Mesendoderm (in vitro differentiated cells): ENCODE measurements around the gene OR1L4. TPM values are rescaled to one million over a fixed set of nuclear protein-coding genes. Genes with fewer than 3 reads are reported as not detected.

Experiments used
- DNase-seq: peaks from one replicate; pipeline ENCODE4 v3.0.0; 2013
- H2AK5ac ChIP-seq: 2 replicates; pipeline ENCODE4 v1.6.1; 2013; ENCODE audit warnings: low read length, inconsistent platforms
- H2BK120ac ChIP-seq: 2 replicates; pipeline ENCODE4 v1.6.1; 2013; ENCODE audit warnings: low read depth, mild to moderate bottlenecking, low read length, moderate library complexity, mixed read lengths
- H2BK15ac ChIP-seq: replicated peaks from 2 replicates; pipeline ENCODE4 v1.6.1; 2013; ENCODE audit warnings: low read depth, mild to moderate bottlenecking, moderate library complexity
- H2BK5ac ChIP-seq: 2 replicates; pipeline ENCODE4 v1.6.1; 2013; ENCODE audit warnings: low read length, inconsistent platforms
- H3K18ac ChIP-seq: 2 replicates; pipeline ENCODE4 v1.6.1; 2013; ENCODE audit warnings: mild to moderate bottlenecking, low read length, mixed read lengths
- H3K23ac ChIP-seq: one replicate; pipeline ENCODE4 v1.6.1; 2013; ENCODE audit warnings: low read length
- H3K27ac ChIP-seq: 2 replicates; pipeline ENCODE4 v1.5.1; 2013; ENCODE audit warnings: low read depth, mild to moderate bottlenecking, inconsistent platforms, low read length, moderate library complexity
- H3K27me3 ChIP-seq: 2 replicates; pipeline ENCODE4 v1.6.1; 2013; ENCODE audit warnings: low read length, control low read depth, mild to moderate bottlenecking, inconsistent platforms; ENCODE audit not compliant: insufficient read depth, poor library complexity
- H3K36me3 ChIP-seq: 2 replicates; pipeline ENCODE4 v1.6.1; 2013; ENCODE audit warnings: low read length, inconsistent platforms; ENCODE audit not compliant: control insufficient read depth, insufficient read depth
- H3K4ac ChIP-seq: one replicate; pipeline ENCODE4 v1.6.1; 2013; ENCODE audit warnings: low read depth, mild to moderate bottlenecking, low read length, moderate library complexity
- H3K4me1 ChIP-seq: 2 replicates; pipeline ENCODE4 v1.6.1; 2013; ENCODE audit warnings: low read depth, low read length, inconsistent platforms; ENCODE audit not compliant: control insufficient read depth
- H3K4me2 ChIP-seq: 2 replicates; pipeline ENCODE4 v1.6.1; 2013; ENCODE audit warnings: low read length
- H3K4me3 ChIP-seq: 2 replicates; pipeline ENCODE4 v1.5.1; 2013; ENCODE audit warnings: mild to moderate bottlenecking, low read length
- H3K56ac ChIP-seq: one replicate; pipeline ENCODE4 v1.6.1; 2013; ENCODE audit warnings: low read length
- H3K79me1 ChIP-seq: 2 replicates; pipeline ENCODE4 v1.6.1; 2013; ENCODE audit warnings: low read length, inconsistent platforms
- H3K79me2 ChIP-seq: 2 replicates; pipeline ENCODE4 v1.6.1; 2013; ENCODE audit warnings: mild to moderate bottlenecking, low read length; ENCODE audit not compliant: control insufficient read depth, insufficient read depth
- H3K9ac ChIP-seq: 2 replicates; pipeline ENCODE4 v1.6.1; 2013; ENCODE audit warnings: low read length, inconsistent platforms
- H4K5ac ChIP-seq: one replicate; pipeline ENCODE4 v1.6.1; 2013; ENCODE audit warnings: low read length
- H4K8ac ChIP-seq: one replicate; pipeline ENCODE4 v1.6.1; 2013; ENCODE audit warnings: low read depth, mild to moderate bottlenecking, control low read depth, low read length, moderate library complexity
- WGBS: extraction: QIAGEN DNeasy Blood & Tissue Kit; methylation state at CpG from one replicate; pipeline ENCODE4 v1.1.7; 2013; ENCODE audit warnings: low lambda C conversion rate, missing lambda C conversion rate; ENCODE audit not compliant: insufficient coverage; ENCODE audit errors: extremely low coverage; 5-methylcytosine and 5-hydroxymethylcytosine counted together
- polyA plus RNA-seq, 2 experiments: library from polyadenylated mRNA; stranded (reverse); fragments of 200-250 nt; gene quantifications; one replicate each; pipeline ENCODE4 v1.2.3, GENCODE V29; 2013

Gene OR1L4, protein sequence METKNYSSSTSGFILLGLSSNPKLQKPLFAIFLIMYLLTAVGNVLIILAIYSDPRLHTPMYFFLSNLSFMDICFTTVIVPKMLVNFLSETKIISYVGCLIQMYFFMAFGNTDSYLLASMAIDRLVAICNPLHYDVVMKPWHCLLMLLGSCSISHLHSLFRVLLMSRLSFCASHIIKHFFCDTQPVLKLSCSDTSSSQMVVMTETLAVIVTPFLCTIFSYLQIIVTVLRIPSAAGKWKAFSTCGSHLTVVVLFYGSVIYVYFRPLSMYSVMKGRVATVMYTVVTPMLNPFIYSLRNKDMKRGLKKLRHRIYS
- polyA plus RNA-seq (2013, experiment 1 of 2): not detected
- not detected for polyA plus RNA-seq (2013, experiment 2 of 2)

DNA sequence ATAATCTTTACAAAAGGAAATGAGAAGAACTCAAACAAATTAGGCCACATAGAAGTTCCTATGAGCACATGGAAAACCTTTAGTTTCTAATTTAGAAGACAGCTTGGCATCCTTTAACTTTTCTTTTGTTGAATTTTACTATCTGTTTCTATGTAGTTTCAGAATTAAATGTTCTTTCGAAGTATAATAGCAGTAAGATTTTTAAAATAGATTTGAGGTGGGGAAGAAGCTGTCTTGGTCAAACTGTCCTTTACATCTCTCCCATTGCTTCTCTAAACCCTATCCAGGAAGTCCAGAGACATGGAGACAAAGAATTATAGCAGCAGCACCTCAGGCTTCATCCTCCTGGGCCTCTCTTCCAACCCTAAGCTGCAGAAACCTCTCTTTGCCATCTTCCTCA is at the start of gene OR1L4:
TSS of gene OR1L4 (plus strand) at position 301 of the 400 bp plus-strand sequence. CDS start at position 301, 0 bp downstream.
- Histone ChIP-seq H3K36me3 (no peaks in the 10 kb centered on the region), H4K8ac (no peak within 1 kb of the TSS), H3K18ac (no peak within 1 kb of the TSS), H2BK120ac (no peak within 1 kb of the TSS), H3K9ac (no peak within 1 kb of the TSS), H3K4me2 (no peak within 1 kb of the TSS), H2BK15ac (no peak within 1 kb of the TSS), H3K56ac (no peak within 1 kb of the TSS), H3K23ac (no peak within 1 kb of the TSS), H2BK5ac (no peak within 1 kb of the TSS), H3K4ac (no peak within 1 kb of the TSS), H3K27me3 (no peaks in the 10 kb centered on the region), H2AK5ac (no peak within 1 kb of the TSS), H3K79me1 (no peaks in the 10 kb centered on the region), H3K27ac (no peak within 1 kb of the TSS), H3K4me3 (no peak within 1 kb of the TSS), H3K79me2 (no peaks in the 10 kb centered on the region), H3K4me1 (no peaks in the 10 kb centered on the region), H4K5ac (no peak within 1 kb of the TSS)
- DNase-seq: no peak
- WGBS: no CpG with 5 or more reads among the region's 1 CpG

DNA sequence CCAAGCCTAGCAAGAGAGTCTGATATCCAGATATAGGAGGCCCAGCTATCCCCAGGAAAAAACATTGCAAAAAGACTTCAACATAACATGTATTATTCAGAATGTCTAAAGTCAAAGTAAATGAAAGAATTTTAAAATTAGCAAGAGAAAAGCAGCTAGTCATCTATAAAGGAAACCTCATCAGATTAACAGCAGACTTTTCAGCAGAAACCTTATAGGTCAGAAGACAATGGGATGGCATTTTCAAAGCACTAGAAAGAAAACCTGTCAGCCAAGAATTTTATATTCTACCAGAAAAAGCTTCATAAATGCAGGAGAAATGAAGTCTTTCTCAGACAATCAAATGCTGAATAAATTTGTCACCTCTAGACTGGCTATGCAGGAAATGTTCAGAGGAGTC is 38.9 kb upstream of the OR1L4 start:
- no peak overlapping the region for H4K8ac ChIP-seq
- no peak overlapping the region for H4K5ac ChIP-seq
- no peak overlapping the region for H3K4me2 ChIP-seq
- DNase-seq: no peak
- no peak overlapping the region for H2AK5ac ChIP-seq
- H3K4ac ChIP-seq: no peak overlapping the region
- H3K36me3 ChIP-seq: no peaks in the 10 kb centered on the region
- no peak overlapping the region for H3K27ac ChIP-seq
- no peaks in the 10 kb centered on the region for H3K27me3 ChIP-seq
- H3K9ac ChIP-seq: no peak overlapping the region
- no peak overlapping the region for H3K4me3 ChIP-seq
- H3K79me1 ChIP-seq: no peaks in the 10 kb centered on the region
- no peaks in the 10 kb centered on the region for H3K4me1 ChIP-seq
- no peak overlapping the region for H3K23ac ChIP-seq
- H3K79me2 ChIP-seq: no peaks in the 10 kb centered on the region
- H2BK120ac ChIP-seq: no peak overlapping the region
- no peak overlapping the region for H2BK15ac ChIP-seq
- no peak overlapping the region for H2BK5ac ChIP-seq
- no peak overlapping the region for H3K18ac ChIP-seq
- no peak overlapping the region for H3K56ac ChIP-seq

DNA sequence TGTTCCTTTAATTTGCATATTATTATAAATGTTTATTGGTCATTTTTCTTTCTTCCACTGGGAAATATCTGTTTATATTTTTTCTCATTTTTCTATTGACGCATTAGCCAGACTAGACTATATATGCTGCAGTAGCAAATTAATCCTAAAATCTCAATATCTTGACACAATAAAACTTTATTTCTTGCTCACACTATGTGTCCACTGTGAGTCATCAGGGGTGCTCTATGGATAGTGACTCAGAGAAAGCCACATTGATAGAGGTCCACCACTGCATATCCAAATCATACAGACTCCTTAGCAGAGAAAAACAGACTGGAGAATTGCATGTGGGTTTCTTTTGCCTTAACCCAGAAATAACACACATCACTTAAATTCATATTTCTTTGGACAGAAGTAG is 28.1 kb upstream of the OR1L4 start:
- no peaks in the 10 kb centered on the region for H3K27me3 ChIP-seq
- no peaks in the 10 kb centered on the region for H3K79me2 ChIP-seq
- H4K8ac ChIP-seq: no peak overlapping the region
- no peak overlapping the region for H3K56ac ChIP-seq
- no peak overlapping the region for H3K4ac ChIP-seq
- H3K27ac ChIP-seq: no peak overlapping the region
- H2AK5ac ChIP-seq: no peak overlapping the region
- no peaks in the 10 kb centered on the region for H3K36me3 ChIP-seq
- no peak overlapping the region for H2BK15ac ChIP-seq
- no peak overlapping the region for H3K4me2 ChIP-seq
- H3K18ac ChIP-seq: no peak overlapping the region
- no peak for DNase-seq
- H2BK5ac ChIP-seq: no peak overlapping the region
- no peak overlapping the region for H2BK120ac ChIP-seq
- no CpG with 5 or more reads among the region's 1 CpG for WGBS
- H3K23ac ChIP-seq: no peak overlapping the region
- no peak overlapping the region for H3K9ac ChIP-seq
- H3K4me1 ChIP-seq: no peaks in the 10 kb centered on the region
- H3K4me3 ChIP-seq: no peak overlapping the region
- no peak overlapping the region for H4K5ac ChIP-seq
- no peaks in the 10 kb centered on the region for H3K79me1 ChIP-seq

DNA sequence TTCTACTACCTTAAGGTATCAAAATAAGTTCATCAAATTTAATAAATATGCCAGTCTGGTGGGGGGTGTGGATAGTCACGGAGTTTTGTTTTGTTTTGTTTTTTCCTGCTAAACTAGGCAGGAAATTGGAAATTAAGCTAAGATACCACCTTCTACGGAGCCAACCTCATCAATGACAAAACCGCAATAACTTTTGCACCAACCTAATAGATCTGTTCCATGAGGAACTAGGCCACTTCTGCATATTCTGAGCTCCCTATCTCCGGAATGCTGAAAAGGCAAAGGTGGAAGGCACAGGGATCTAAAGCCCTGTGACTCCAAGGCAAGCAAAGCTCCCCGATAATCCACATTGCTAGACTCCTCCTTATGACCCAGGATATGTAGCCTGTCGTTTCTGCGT is 5.8 kb upstream of the OR1L4 start:
- no peak overlapping the region for H3K4me3 ChIP-seq
- no peak overlapping the region for H3K9ac ChIP-seq
- H3K4ac ChIP-seq: no peak overlapping the region
- no peak for DNase-seq
- no peaks in the 10 kb centered on the region for H3K79me2 ChIP-seq
- no peak overlapping the region for H3K56ac ChIP-seq
- H2BK15ac ChIP-seq: no peak overlapping the region
- H2BK120ac ChIP-seq: no peak overlapping the region
- no peak overlapping the region for H3K4me2 ChIP-seq
- no peak overlapping the region for H4K8ac ChIP-seq
- H3K36me3 ChIP-seq: no peaks in the 10 kb centered on the region
- H3K27ac ChIP-seq: no peak overlapping the region
- no peak overlapping the region for H2BK5ac ChIP-seq
- no peak overlapping the region for H3K23ac ChIP-seq
- no peaks in the 10 kb centered on the region for H3K79me1 ChIP-seq
- H3K4me1 ChIP-seq: no peaks in the 10 kb centered on the region
- no peak overlapping the region for H3K18ac ChIP-seq
- WGBS: no CpG with 5 or more reads among the region's 7 CpGs
- H4K5ac ChIP-seq: no peak overlapping the region
- no peak overlapping the region for H2AK5ac ChIP-seq
- H3K27me3 ChIP-seq: no peaks in the 10 kb centered on the region

DNA sequence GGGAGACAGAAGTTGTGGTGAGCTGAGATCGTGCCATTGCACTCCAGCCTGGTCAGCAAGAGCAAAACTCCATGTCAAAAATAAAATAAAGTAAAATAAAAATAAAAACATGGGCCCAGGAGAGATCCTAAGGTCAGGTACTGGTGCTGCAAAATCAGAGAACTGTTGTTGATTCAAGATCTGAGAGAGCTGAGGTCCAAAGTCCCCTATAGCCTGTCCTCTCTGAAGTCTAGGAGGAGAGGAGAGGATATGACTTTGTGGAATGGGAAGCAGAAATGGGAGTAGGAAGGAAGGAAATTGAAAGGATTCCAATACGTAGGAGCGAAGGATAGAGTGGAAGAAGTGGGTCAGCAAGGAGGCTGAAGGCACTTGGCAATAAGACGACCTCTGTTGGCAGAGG is 4.6 kb upstream of the OR1L4 start:
- Histone ChIP-seq H3K79me2 (no peaks in the 10 kb centered on the region), H3K36me3 (no peaks in the 10 kb centered on the region), H3K4ac (no peak overlapping the region), H3K4me2 (no peak overlapping the region), H3K4me1 (no peaks in the 10 kb centered on the region), H3K27me3 (no peaks in the 10 kb centered on the region), H2AK5ac (no peak overlapping the region), H2BK15ac (no peak overlapping the region), H2BK5ac (no peak overlapping the region), H3K79me1 (no peaks in the 10 kb centered on the region), H3K18ac (no peak overlapping the region), H2BK120ac (no peak overlapping the region), H4K5ac (no peak overlapping the region), H4K8ac (no peak overlapping the region), H3K9ac (no peak overlapping the region), H3K56ac (no peak overlapping the region), H3K4me3 (no peak overlapping the region), H3K23ac (no peak overlapping the region), H3K27ac (no peak overlapping the region)
- WGBS: no CpG with 5 or more reads among the region's 4 CpGs
- no peak for DNase-seq

DNA sequence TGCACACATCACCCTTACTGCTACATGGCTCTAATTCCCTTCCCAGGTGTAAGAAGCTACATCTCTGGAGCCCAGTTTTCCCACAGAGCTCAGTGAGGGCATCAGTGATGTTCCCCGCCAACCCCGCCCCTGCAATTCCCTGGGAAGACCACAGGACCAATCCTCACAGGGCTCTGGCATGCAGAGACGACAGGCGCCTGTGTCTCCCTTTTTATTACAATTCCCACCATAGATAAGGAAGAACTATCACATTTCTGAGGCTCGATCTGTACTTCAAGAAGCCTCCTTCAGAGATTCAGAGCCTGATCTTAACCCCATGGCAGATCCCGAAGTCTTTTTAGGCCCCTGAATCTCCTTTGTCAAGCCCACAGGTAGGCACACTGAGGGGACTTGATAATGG is 18.2 kb downstream of the OR1L4 start, which contains the start of gene OR1L6:
TSS of gene OR1L6 (plus strand) at position 301 of the 400 bp plus-strand sequence. CDS start 7,545 bp downstream, outside the sequence.
- no peaks in the 10 kb centered on the region for H3K27me3 ChIP-seq
- no peak within 1 kb of the TSS for H3K4me3 ChIP-seq
- no peak within 1 kb of the TSS for H3K9ac ChIP-seq
- H3K56ac ChIP-seq: no peak within 1 kb of the TSS
- H3K27ac ChIP-seq: no peak within 1 kb of the TSS
- no peak within 1 kb of the TSS for H3K18ac ChIP-seq
- no peak within 1 kb of the TSS for H2BK120ac ChIP-seq
- H2BK5ac ChIP-seq: no peak within 1 kb of the TSS
- WGBS: no CpG with 5 or more reads among the region's 6 CpGs
- no peaks in the 10 kb centered on the region for H3K4me1 ChIP-seq
- no peak within 1 kb of the TSS for H3K4ac ChIP-seq
- no peak within 1 kb of the TSS for H4K8ac ChIP-seq
- no peak within 1 kb of the TSS for H4K5ac ChIP-seq
- no peaks in the 10 kb centered on the region for H3K79me1 ChIP-seq
- H3K4me2 ChIP-seq: no peak within 1 kb of the TSS
- H3K36me3 ChIP-seq: no peaks in the 10 kb centered on the region
- H2BK15ac ChIP-seq: no peak within 1 kb of the TSS
- no peak for DNase-seq
- no peak within 1 kb of the TSS for H3K23ac ChIP-seq
- no peaks in the 10 kb centered on the region for H3K79me2 ChIP-seq
- no peak within 1 kb of the TSS for H2AK5ac ChIP-seq
